ENCODE results near the gene EFS.

Gene EFS

DNA sequence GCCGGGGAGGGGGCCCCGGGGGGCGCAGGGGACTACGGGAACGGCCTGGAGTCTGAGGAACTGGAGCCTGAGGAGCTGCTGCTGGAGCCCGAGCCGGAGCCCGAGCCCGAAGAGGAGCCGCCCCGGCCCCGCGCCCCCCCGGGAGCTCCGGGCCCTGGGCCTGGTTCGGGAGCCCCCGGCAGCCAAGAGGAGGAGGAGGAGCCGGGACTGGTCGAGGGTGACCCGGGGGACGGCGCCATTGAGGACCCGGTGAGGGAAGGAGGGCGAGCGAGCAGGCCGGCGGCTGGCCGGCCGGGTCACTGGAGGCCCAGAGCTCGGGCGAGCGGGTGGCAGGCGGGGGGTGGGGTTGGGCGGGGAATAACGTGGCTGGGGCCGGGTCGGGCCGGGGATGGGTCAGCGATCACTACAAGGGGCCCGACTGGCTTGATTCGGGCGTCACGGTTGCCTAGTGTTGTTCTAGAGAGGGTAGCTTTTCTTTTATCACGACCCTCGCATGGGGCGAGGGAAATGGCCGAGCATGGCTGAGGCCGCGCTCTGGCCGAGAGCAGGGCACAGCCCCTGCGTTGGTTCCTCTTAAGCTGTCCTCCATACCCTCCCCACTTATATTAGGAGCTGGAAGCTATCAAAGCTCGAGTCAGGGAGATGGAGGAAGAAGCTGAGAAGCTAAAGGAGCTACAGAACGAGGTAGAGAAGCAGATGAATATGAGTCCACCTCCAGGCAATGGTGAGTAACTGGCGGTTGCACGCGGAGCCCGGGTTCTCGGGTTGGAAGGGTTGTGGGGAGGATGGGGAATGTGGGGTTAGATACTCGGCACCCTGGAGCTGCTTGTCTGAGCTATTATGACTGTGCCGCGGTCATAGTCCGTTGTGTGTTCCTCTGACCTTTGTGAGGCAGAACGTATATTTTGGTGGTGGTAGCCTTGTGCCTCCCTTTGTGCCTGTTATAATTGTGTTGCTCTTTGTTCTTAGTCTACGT lies 43.1 kb downstream of the EFS start:
- H3K27ac ChIP-seq = peak overlapping the region; percentile 87
- TF ChIP-seq ZFX (IDR thresholded peaks at IDR 0.05) (peak; percentile 82), CTCF (conservative IDR thresholded peaks at IDR 0.05) (no peak)

- TF ChIP-seq CTCF (conservative IDR thresholded peaks at IDR 0.05) = no peak
- no peak for TF ChIP-seq ZFX (IDR thresholded peaks at IDR 0.05)
Measured at GRCh38 chr14:23320584-23321571, 44.1 kb downstream of the EFS start, which contains the start of gene PABPN1. Gene PABPN1, plus strand, starts transcription at chr14:23321457. Its CDS starts 13 bp downstream, at chr14:23321470.

DNA sequence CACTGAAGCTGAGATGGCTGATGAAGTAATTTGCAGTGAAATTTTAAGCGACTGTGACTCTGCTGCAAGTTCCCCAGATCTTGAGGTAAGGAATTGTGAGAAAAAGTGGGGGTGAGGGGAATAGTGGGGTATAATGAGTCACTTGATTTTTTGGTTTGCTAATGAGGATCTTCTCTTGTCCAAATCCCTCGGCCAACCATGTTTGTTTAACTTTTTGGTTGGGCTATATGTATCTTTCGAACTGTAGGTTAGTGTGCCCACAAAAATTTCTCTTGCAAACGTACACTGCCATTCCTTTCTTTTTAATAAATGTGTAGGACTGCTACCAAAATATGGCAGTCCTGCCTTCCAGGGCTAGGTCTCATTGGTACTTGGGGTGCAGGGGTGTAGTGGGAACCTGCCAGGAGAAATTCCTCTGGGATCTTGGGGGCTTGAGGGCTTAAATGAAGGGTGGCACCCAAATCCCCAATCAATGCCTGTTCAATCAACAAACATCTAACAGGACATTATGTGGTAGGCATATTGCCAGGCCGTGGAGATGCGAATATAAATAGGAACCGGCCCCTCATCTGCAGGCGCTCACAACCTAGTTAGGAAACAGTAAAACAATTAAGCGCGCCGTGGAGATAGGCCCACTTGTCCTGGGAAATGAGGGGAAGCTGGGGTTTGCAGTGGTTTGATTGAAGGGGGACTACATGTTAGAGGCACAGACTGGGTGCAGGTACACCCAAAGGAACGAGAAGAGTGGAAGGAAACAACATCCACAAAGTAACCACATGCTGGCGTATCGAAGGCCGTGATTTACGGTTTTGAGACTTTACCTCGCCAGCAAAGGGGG lies 45.0 kb downstream of the EFS start:
- peak overlapping the region; percentile 87 for H3K27ac ChIP-seq
- TF ChIP-seq CTCF (conservative IDR thresholded peaks at IDR 0.05) (no peak), ZFX (IDR thresholded peaks at IDR 0.05) (no peak)

More at GRCh38 chr14:23320584-23321571, 44.1 kb downstream of the EFS start, which contains the start of gene PABPN1:
- H3K27ac ChIP-seq = peak within 1 kb of the TSS; percentile 87

DNA sequence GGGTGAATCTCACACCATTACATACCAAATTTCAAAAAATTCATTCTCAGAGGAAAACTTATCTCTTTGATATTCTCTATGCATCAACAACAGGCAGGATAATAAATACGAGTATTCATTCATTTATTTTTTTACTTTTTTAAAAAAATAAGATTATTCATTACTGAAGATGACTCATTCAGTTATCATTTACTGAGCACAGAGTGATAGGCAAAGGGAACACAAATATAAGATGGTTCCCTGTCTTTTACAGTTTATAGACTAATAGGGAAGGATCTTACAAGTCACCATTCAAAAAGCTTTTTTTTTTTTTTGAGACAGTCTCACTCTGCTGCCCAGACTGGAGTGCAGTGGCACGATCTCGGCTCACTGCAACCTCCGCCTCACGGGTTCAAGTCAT lies 48.7 kb downstream of the EFS start:
- no peak overlapping the region for H3K27ac ChIP-seq
- TF ChIP-seq ZFX (IDR thresholded peaks at IDR 0.05) = no peak
- no peak for TF ChIP-seq CTCF (conservative IDR thresholded peaks at IDR 0.05)

GRCh38 chr14:23310546-23310945 lies 54.4 kb downstream of the EFS start:
- no peak for TF ChIP-seq CTCF (conservative IDR thresholded peaks at IDR 0.05)
- no peak for TF ChIP-seq ZFX (IDR thresholded peaks at IDR 0.05)
- H3K27ac ChIP-seq = no peak overlapping the region

GRCh38 chr14:23308721-23309445 lies 56.1 kb downstream of the EFS start:
- no peak overlapping the region for H3K27ac ChIP-seq
- no peak for TF ChIP-seq ZFX (IDR thresholded peaks at IDR 0.05)
- TF ChIP-seq CTCF (conservative IDR thresholded peaks at IDR 0.05) = no peak

All from C4-2B (cell line).